ENCODE measurements around the gene PALMD. TPM values are rescaled to one million over a fixed set of nuclear protein-coding genes. Genes with fewer than 3 reads are reported as not detected.

Gene PALMD, protein sequence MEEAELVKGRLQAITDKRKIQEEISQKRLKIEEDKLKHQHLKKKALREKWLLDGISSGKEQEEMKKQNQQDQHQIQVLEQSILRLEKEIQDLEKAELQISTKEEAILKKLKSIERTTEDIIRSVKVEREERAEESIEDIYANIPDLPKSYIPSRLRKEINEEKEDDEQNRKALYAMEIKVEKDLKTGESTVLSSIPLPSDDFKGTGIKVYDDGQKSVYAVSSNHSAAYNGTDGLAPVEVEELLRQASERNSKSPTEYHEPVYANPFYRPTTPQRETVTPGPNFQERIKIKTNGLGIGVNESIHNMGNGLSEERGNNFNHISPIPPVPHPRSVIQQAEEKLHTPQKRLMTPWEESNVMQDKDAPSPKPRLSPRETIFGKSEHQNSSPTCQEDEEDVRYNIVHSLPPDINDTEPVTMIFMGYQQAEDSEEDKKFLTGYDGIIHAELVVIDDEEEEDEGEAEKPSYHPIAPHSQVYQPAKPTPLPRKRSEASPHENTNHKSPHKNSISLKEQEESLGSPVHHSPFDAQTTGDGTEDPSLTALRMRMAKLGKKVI
- total RNA-seq = not detected

GRCh38 chr1:99645699-99646531 lies at the start of gene PALMD:
TSS of gene PALMD (plus strand) at chr1:99646113. CDS start at chr1:99646318, 205 bp downstream.
- POLR2A ChIA-PET = no interaction called here
- CTCF ChIA-PET = interaction anchor here (0.6 kb wide), 1 partner anchor 88 kb away, joined by 3 read pairs; no protein-coding TSS in a partner anchor
- DNase-seq (no peak), ATAC-seq (no peak)
- H3K27ac Mint-ChIP-seq = no peak within 1 kb of the TSS
- intact Hi-C loops (cut with DNase I, micrococcal nuclease) = no loop called here
- no peaks in the 10 kb centered on the region for H3K9me3 Mint-ChIP-seq (ENCODE audit: low read depth)
- H3K36me3 Mint-ChIP-seq (ENCODE audit: low read depth) = no peaks in the 10 kb centered on the region
- H3K4me3 Mint-ChIP-seq = no peak within 1 kb of the TSS
- H3K4me1 Mint-ChIP-seq = no peaks in the 10 kb centered on the region
- peaks cover 15% of the 10 kb centered on the region for H3K27me3 Mint-ChIP-seq

- Mint-ChIP-seq H3K4me3 (no peak overlapping the region), H3K4me1 (peaks cover 2% of the 10 kb centered on the region), H3K27me3 (peaks cover 3% of the 10 kb centered on the region), H3K9me3 (ENCODE audit: low read depth) (no peaks in the 10 kb centered on the region), H3K36me3 (ENCODE audit: low read depth) (no peaks in the 10 kb centered on the region), H3K27ac (no peak overlapping the region)
- CTCF ChIA-PET = no interaction called here
- ATAC-seq = no peak
- POLR2A ChIA-PET = interaction anchor here (0.6 kb wide), 1 partner anchor 1245 kb away, joined by 11 read pairs; no protein-coding TSS in a partner anchor
- intact Hi-C loops (cut with DNase I, micrococcal nuclease) = no loop called here
- DNase-seq = no peak
Observed at GRCh38 chr1:99598738-99599411, 47.0 kb upstream of the PALMD start.

DNA sequence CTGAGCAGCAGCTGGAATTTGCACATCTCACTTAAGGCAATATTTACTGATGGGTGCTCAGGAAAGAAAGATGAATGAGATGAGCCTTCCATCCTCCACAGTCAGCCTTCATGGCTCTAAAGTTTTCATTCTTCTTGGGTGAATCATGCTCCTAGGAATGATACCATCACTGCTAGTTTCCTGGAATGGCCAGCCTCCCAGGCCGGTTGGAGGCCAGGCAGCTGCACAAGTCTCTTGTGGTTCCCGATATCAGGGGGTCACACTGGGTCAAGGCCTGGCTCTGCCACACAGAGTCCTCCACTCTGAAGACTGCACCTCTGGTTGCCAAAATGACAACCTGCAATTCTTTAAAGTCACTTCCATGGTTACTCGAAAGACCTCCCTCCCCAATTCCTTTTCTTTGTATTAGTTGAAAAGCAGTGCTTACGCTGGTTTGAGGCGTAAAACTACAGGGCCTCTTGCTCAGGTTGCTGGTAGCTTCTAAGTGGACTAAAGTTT lies 46.2 kb upstream of the PALMD start:
- Mint-ChIP-seq H3K4me1 (peaks cover 2% of the 10 kb centered on the region), H3K4me3 (no peak overlapping the region), H3K9me3 (ENCODE audit: low read depth) (no peaks in the 10 kb centered on the region), H3K36me3 (ENCODE audit: low read depth) (no peaks in the 10 kb centered on the region), H3K27me3 (peaks cover 3% of the 10 kb centered on the region), H3K27ac (no peak overlapping the region)
- no peak for DNase-seq
- POLR2A ChIA-PET = no interaction called here
- CTCF ChIA-PET = no interaction called here
- intact Hi-C loops (cut with DNase I, micrococcal nuclease) = no loop called here
- no peak for ATAC-seq

DNA sequence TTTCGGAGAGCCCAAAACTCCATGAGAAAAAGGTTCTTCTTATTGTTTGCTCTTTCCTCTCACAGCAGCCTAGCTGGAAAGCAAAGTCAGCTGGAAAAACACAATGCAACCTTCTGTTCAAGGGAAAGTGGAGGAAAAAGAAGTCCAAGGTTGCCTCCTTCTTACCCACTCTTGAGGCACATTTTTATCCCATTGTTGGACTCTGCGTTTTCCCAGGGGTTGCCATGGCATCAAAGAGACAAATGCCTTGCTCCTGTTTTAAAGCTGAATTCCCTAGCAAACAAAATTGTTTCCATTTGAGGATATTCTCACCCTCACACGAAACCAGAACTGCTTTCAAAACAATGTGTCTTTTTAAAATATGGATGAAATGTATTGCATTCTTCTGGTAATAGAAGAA lies 45.1 kb upstream of the PALMD start:
- peaks cover 2% of the 10 kb centered on the region for H3K4me1 Mint-ChIP-seq
- no peak for DNase-seq
- ChIA-PET CTCF (no interaction called here), POLR2A (no interaction called here)
- peaks cover 3% of the 10 kb centered on the region for H3K27me3 Mint-ChIP-seq
- H3K4me3 Mint-ChIP-seq = no peak overlapping the region
- ATAC-seq = no peak
- no peak overlapping the region for H3K27ac Mint-ChIP-seq
- intact Hi-C loops (cut with DNase I, micrococcal nuclease) = no loop called here
- no peaks in the 10 kb centered on the region for H3K36me3 Mint-ChIP-seq (ENCODE audit: low read depth)
- H3K9me3 Mint-ChIP-seq (ENCODE audit: low read depth) = no peaks in the 10 kb centered on the region

DNA sequence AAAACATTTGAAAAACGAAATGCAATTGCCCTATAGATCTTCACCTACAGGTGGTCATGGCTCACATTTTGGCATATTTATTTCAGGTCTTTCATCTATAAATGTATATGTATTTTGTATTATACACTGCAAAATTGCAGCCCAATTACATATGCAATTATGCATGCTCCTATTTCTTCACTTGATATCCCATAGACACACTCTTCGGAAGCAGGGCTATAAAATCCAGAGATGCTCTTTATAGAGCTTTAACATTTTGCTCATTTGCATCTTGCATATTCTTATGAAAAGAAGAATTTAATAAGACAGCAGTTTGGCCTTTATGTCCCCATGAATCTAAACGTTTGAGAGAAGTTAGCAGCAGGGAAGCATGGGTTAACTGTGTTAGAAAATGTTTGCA lies 44.7 kb upstream of the PALMD start:
- POLR2A ChIA-PET = no interaction called here
- Mint-ChIP-seq H3K4me1 (peaks cover 2% of the 10 kb centered on the region), H3K27me3 (peaks cover 3% of the 10 kb centered on the region), H3K4me3 (no peak overlapping the region), H3K9me3 (ENCODE audit: low read depth) (no peaks in the 10 kb centered on the region), H3K36me3 (ENCODE audit: low read depth) (no peaks in the 10 kb centered on the region), H3K27ac (no peak overlapping the region)
- CTCF ChIA-PET = no interaction called here
- DNase-seq = no peak
- intact Hi-C loops (cut with DNase I, micrococcal nuclease) = no loop called here
- ATAC-seq = no peak

GRCh38 chr1:99601709-99602403 lies 44.1 kb upstream of the PALMD start:
- Mint-ChIP-seq H3K27me3 (peaks cover 1% of the 10 kb centered on the region), H3K4me1 (peaks cover 2% of the 10 kb centered on the region), H3K36me3 (ENCODE audit: low read depth) (no peaks in the 10 kb centered on the region), H3K4me3 (no peak overlapping the region), H3K27ac (no peak overlapping the region), H3K9me3 (ENCODE audit: low read depth) (no peaks in the 10 kb centered on the region)
- ChIA-PET CTCF (no interaction called here), POLR2A (no interaction called here)
- ATAC-seq (no peak), DNase-seq (no peak)
- intact Hi-C loops (cut with DNase I, micrococcal nuclease) = no loop called here

- Mint-ChIP-seq H3K36me3 (ENCODE audit: low read depth) (no peaks in the 10 kb centered on the region), H3K9me3 (ENCODE audit: low read depth) (peaks cover 2% of the 10 kb centered on the region), H3K4me1 (peaks cover 2% of the 10 kb centered on the region), H3K27ac (no peak overlapping the region), H3K27me3 (no peaks in the 10 kb centered on the region), H3K4me3 (no peak overlapping the region)
- intact Hi-C loops (cut with DNase I, micrococcal nuclease) = no loop called here
- POLR2A ChIA-PET = no interaction called here
- no peak for ATAC-seq
- CTCF ChIA-PET = no interaction called here
- no peak for DNase-seq
Observed at GRCh38 chr1:99602404-99602969, 43.4 kb upstream of the PALMD start.

GRCh38 chr1:99603699-99604560 lies 42.0 kb upstream of the PALMD start:
- POLR2A ChIA-PET = no interaction called here
- H3K9me3 Mint-ChIP-seq (ENCODE audit: low read depth) = peaks cover 8% of the 10 kb centered on the region
- H3K4me3 Mint-ChIP-seq = no peak overlapping the region
- intact Hi-C loops (cut with DNase I, micrococcal nuclease) = no loop called here
- DNase-seq = no peak
- peaks cover 2% of the 10 kb centered on the region for H3K4me1 Mint-ChIP-seq
- H3K27me3 Mint-ChIP-seq = no peaks in the 10 kb centered on the region
- no peak for ATAC-seq
- no peaks in the 10 kb centered on the region for H3K36me3 Mint-ChIP-seq (ENCODE audit: low read depth)
- no peak overlapping the region for H3K27ac Mint-ChIP-seq
- CTCF ChIA-PET = interaction anchor here (0.6 kb wide), 1 partner anchor 594 kb away, joined by 3 read pairs; no protein-coding TSS in a partner anchor

DNA sequence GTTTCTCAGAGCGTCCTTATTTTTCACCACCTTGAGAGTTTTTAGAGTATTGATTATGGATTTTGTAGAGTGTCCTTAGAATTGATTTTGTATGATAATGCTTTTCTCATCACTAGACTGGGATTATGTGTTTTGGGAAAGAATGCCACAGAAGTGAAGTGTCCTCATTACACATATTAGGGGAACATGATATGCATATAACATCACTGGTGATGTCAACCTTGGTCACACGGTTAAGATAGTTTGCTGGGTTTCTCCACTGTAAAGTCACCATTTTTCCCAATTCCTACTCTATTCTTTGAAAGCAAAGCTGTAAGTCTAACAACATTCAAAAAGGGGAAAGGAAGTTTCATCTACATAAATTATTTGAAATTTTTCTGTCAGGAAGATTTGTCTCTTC lies 39.6 kb upstream of the PALMD start:
- Mint-ChIP-seq H3K36me3 (ENCODE audit: low read depth) (no peaks in the 10 kb centered on the region), H3K27me3 (peaks cover 1% of the 10 kb centered on the region), H3K9me3 (ENCODE audit: low read depth) (peaks cover 8% of the 10 kb centered on the region), H3K27ac (no peak overlapping the region), H3K4me1 (peaks cover 2% of the 10 kb centered on the region), H3K4me3 (no peak overlapping the region)
- ATAC-seq (no peak), DNase-seq (no peak)
- POLR2A ChIA-PET = no interaction called here
- CTCF ChIA-PET = no interaction called here
- intact Hi-C loops (cut with DNase I, micrococcal nuclease) = no loop called here

DNA sequence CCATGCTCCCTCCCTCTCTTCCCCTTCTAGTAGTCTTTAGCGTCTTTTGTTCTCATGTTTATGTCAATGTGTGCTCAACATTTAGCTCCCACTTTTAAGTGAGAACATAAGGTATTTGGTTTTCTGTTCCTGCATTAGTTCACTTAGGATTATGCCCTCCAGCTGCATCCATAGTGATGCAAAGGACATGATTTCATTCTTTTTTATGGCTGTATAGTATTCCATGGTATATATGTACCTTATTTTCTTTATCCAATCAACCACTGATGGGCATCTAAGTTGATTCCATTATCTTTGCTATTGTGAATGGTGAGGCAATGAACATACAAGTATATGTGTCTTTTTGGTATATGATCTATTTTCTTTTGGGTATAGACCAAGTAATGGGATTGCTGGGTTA lies 38.3 kb upstream of the PALMD start:
- no peak for DNase-seq
- ATAC-seq = no peak
- ChIA-PET CTCF (no interaction called here), POLR2A (no interaction called here)
- Mint-ChIP-seq H3K27me3 (peaks cover 1% of the 10 kb centered on the region), H3K4me1 (peaks cover 2% of the 10 kb centered on the region), H3K9me3 (ENCODE audit: low read depth) (peaks cover 8% of the 10 kb centered on the region), H3K4me3 (no peak overlapping the region), H3K36me3 (ENCODE audit: low read depth) (no peaks in the 10 kb centered on the region), H3K27ac (no peak overlapping the region)
- intact Hi-C loops (cut with DNase I, micrococcal nuclease) = no loop called here
